Kidney (tissue), 14 donors: Measurements from ENCODE around the gene IKZF2. TPM values are rescaled to one million over a fixed set of nuclear protein-coding genes. Genes with fewer than 3 reads are reported as not detected.

Experiments used
- DNase-seq, 5 donors: peaks; one replicate each; pipeline ENCODE4 v3.0.0-alpha.2; 2013 to 2020
- FAIRE-seq: peaks from 2 replicates; lab custom pipeline; 2012; peaks lifted over from hg19 to GRCh38; lab: Jason Lieb, UNC
- H3K27ac ChIP-seq, 2 donors: one replicate each; pipeline ENCODE4 v1.7.0; 2013; ENCODE audit warnings: low read depth in 2 of 2, low read length in 2 of 2, inconsistent platforms in 1 of 2
- H3K27me3 ChIP-seq: one replicate; pipeline ENCODE4 v1.7.1; 2013; ENCODE audit warnings: low read length, inconsistent platforms; ENCODE audit not compliant: control insufficient read depth, insufficient read depth
- H3K36me3 ChIP-seq, 3 donors: one replicate each; pipeline versions ENCODE4 v1.7.0 to v1.7.1; 2013; ENCODE audit warnings: low read length in 3 of 3, control low read depth in 1 of 3, inconsistent platforms in 1 of 3; ENCODE audit not compliant: insufficient read depth in 3 of 3, control insufficient read depth in 2 of 3
- H3K4me1 ChIP-seq, 3 donors: one replicate each; pipeline versions ENCODE4 v1.7.0 to v1.7.1; 2013; ENCODE audit warnings: low read length in 3 of 3, inconsistent platforms in 1 of 3, low read depth in 1 of 3; ENCODE audit not compliant: control insufficient read depth in 2 of 3, insufficient read depth in 2 of 3
- H3K4me3 ChIP-seq, 3 donors: one replicate each; pipeline versions ENCODE4 v1.7.0 to v1.8.1; 2013; ENCODE audit warnings: low read length in 3 of 3, control low read depth in 1 of 3, inconsistent platforms in 1 of 3
- H3K9ac ChIP-seq, 3 donors: one replicate each; pipeline versions ENCODE4 v1.7.0 to v1.7.1; 2013; ENCODE audit warnings: low read length in 3 of 3, control low read depth in 1 of 3, inconsistent platforms in 1 of 3
- H3K9me3 ChIP-seq, 3 donors: one replicate each; pipeline versions ENCODE4 v1.7.0 to v1.7.1; 2013; ENCODE audit warnings: low read length in 3 of 3, control low read depth in 1 of 3, inconsistent platforms in 1 of 3; ENCODE audit not compliant: control insufficient read depth in 2 of 3, insufficient read depth in 1 of 3
- intact Hi-C: fragments of 100-400 bp; cut with DNase I; formaldehyde crosslinking; loops from one replicate; pipeline ENCODE4 v1.11.1; 2022
- polyA plus RNA-seq: library from polyadenylated mRNA; stranded (reverse); fragments of 350-450 nt; fragmentation: Illumina TruSeq; extraction: RNeasy Lipid Tissue Mini Kit (QIAGEN cat#74804); gene quantifications from one replicate; pipeline ENCODE4 v1.2.3, GENCODE V29; 2014; ENCODE audit warnings: low read depth, low replicate concordance; ENCODE audit not compliant: insufficient read depth
- total RNA-seq: library from RNA; stranded (reverse); fragmentation: NEBNext Ultra II Directional; extraction: Animal tissue kit (Norgen Biotek cat#: 25700); gene quantifications from one replicate; pipeline ENCODE4 v1.2.1, GENCODE V29; 2021
- TF ChIP-seq, protein P1 (sequence below): IDR thresholded peaks from 3 replicates; pipeline ENCODE4 v1.5.1; 2012; ENCODE audit warnings: mild to moderate bottlenecking, moderate library complexity, borderline replicate concordance; ENCODE audit not compliant: insufficient read depth; ENCODE audit errors: extremely low read depth
- donor health status: control.
- donor health status: control.
- donor health status: control.
- donor health status: control.
- donor health status: control.
- donor health status: DM: yes; HTN: yes; CAD: no.
- donor health status: Normal renal cell carcinoma (clear cell type).

Gene IKZF2
- total and polyA plus RNA-seq, 2 donors from 2014 or later: 0.75 to 12.4 TPM

DNA sequence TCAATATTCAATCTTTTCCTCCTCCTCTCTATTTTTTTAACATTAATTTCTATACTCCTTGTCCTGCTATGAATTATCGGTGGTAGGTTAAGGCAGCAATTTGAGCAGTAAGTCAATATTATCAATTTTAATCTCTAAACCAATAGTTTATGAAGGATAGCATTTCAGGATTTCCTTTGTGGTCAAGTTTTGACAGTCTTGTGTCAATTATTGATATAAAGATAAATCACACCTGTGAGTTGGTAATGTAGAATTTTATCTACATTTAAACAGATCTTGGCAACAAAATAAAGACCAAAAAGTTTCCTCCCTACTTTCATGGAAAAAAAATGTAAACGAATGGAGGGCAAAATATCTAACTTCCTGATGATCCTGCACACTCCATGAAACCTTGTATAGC lies 87.3 kb downstream of the IKZF2 start:
- Histone ChIP-seq H3K9me3 (no peaks in the 10 kb centered on the region), H3K27ac (no peak overlapping the region), H3K36me3 (no peaks in the 10 kb centered on the region), H3K4me1 (no peaks in the 10 kb centered on the region), H3K27me3 (no peaks in the 10 kb centered on the region), H3K4me3 (no peak overlapping the region), H3K9ac (no peak overlapping the region)
- no peak for DNase-seq
- TF ChIP-seq, protein P1, sequence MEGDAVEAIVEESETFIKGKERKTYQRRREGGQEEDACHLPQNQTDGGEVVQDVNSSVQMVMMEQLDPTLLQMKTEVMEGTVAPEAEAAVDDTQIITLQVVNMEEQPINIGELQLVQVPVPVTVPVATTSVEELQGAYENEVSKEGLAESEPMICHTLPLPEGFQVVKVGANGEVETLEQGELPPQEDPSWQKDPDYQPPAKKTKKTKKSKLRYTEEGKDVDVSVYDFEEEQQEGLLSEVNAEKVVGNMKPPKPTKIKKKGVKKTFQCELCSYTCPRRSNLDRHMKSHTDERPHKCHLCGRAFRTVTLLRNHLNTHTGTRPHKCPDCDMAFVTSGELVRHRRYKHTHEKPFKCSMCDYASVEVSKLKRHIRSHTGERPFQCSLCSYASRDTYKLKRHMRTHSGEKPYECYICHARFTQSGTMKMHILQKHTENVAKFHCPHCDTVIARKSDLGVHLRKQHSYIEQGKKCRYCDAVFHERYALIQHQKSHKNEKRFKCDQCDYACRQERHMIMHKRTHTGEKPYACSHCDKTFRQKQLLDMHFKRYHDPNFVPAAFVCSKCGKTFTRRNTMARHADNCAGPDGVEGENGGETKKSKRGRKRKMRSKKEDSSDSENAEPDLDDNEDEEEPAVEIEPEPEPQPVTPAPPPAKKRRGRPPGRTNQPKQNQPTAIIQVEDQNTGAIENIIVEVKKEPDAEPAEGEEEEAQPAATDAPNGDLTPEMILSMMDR: no peak
- intact Hi-C loops: no loop called here
- no peak for FAIRE-seq

DNA sequence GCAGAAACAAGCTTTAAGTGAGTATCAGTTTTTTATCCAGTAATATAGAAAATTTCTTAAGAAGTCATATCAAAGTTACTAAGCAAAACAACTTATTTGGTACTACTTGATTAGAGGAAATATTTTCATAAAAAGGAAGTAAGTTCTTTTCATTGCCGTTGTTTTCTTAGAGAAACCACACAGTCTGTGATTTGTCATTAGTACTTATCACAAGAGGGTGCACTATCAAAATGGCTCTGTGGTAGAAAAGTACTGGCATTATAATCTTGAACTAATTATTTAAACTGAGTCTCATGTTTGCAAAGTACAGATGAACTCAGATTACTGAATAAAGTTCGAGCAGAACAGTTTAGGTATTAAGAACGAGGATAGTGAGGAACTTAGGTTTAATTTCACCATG lies 93.4 kb downstream of the IKZF2 start:
- intact Hi-C loops: no loop called here

GRCh38 chr2:213046431-213046830 lies 105.0 kb downstream of the IKZF2 start:
- intact Hi-C loops: no loop called here
- Histone ChIP-seq H3K27me3 (no peaks in the 10 kb centered on the region), H3K9me3 (no peaks in the 10 kb centered on the region), H3K27ac (no peak overlapping the region), H3K4me1 (no peaks in the 10 kb centered on the region), H3K9ac (no peak overlapping the region), H3K4me3 (no peak overlapping the region), H3K36me3 (no peaks in the 10 kb centered on the region)
- DNase-seq (no peak), FAIRE-seq (no peak)
- TF ChIP-seq, protein P1: no peak

More for the DNA sequence above, 93.4 kb downstream of the IKZF2 start:
- TF ChIP-seq, protein P1: no peak
- Histone ChIP-seq H3K9ac (no peak overlapping the region), H3K4me1 (no peaks in the 10 kb centered on the region), H3K9me3 (no peaks in the 10 kb centered on the region), H3K4me3 (no peak overlapping the region), H3K27ac (no peak overlapping the region), H3K27me3 (no peaks in the 10 kb centered on the region), H3K36me3 (no peaks in the 10 kb centered on the region)
- FAIRE-seq (no peak), DNase-seq (no peak)

DNA sequence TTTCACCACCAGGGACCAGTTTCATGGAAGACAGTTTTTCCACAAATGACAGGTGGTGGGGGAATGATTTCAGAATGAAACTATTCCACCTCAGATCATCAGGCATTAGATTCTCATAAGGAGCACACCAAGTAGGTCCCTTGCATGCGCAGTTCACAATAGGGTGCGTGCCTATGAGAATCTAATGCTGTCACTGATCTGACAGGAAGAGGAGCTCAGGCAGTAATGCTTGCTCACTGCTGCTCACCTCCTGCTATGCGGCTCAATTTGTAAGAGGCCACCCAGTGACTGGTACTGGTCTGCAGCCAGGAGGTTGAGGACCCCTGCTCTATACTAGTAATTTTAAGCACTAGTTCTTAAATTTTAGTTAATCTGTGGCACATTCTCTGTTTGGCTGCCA lies 107.8 kb downstream of the IKZF2 start:
- intact Hi-C loops: no loop called here
- Histone ChIP-seq H3K27me3 (no peaks in the 10 kb centered on the region), H3K4me3 (no peak overlapping the region), H3K27ac (no peak overlapping the region), H3K36me3 (no peaks in the 10 kb centered on the region), H3K9ac (no peak overlapping the region), H3K4me1 (no peaks in the 10 kb centered on the region), H3K9me3 (no peaks in the 10 kb centered on the region)
- TF ChIP-seq, protein P1: no peak
- no peak for DNase-seq
- FAIRE-seq: no peak
